ENCODE data around the gene PEX26. TPM values are rescaled to one million over a fixed set of nuclear protein-coding genes. Genes with fewer than 3 reads are reported as not detected.
"Not testable (repeated sequence)": the region's sequence is repeated elsewhere in the genome, so short reads cannot be mapped to it uniquely, and the experiment has no call there.

Gene PEX26
- total RNA-seq, 2 experiments from 2014 or later = 56.3 to 56.8 TPM

GRCh38 chr22:18106550-18107341 lies 29.0 kb downstream of the PEX26 start:
- H3K4me1 Mint-ChIP-seq (ENCODE audit: low read depth) = peaks cover 61% of the 10 kb centered on the region
- intact Hi-C loops (cut with micrococcal nuclease) = loop anchor here (1.0 to 5.0 kb wide), 4 partner anchors 10 to 339 kb away; partner anchors contain the start of genes PEX26 and USP18
- H3K36me3 Mint-ChIP-seq = peaks cover 44% of the 10 kb centered on the region
- peaks cover 38% of the 10 kb centered on the region for H3K9me3 Mint-ChIP-seq
- POLR2A ChIA-PET = interaction anchor here (0.9 to 2.0 kb wide), 7 partner anchors 9 to 43 kb away, joined by 3 to 12 read pairs (median 5); partner anchors contain the start of genes PEX26 and USP18
- not testable (repeated sequence) for H3K4me3 Mint-ChIP-seq
- peaks cover 20% of the 10 kb centered on the region for H3K27me3 Mint-ChIP-seq
- peak overlapping the region; percentile 82 for H3K27ac Mint-ChIP-seq
- DNase-seq = peak; percentile 77
- CTCF ChIA-PET = interaction anchor here (0.7 to 1.5 kb wide), 7 partner anchors 9 to 300 kb away, joined by 3 to 5 read pairs (median 3); partner anchors contain the start of gene PEX26

- H3K27ac Mint-ChIP-seq = peak overlapping the region; percentile 28
- CTCF ChIA-PET = interaction anchor here (1.0 kb wide), 1 partner anchor 32 kb away, joined by 5 read pairs; no protein-coding TSS in a partner anchor
Observed at GRCh38 chr22:18108187-18108586, 30.4 kb downstream of the PEX26 start.

GRCh38 chr22:18109410-18110193 lies 31.8 kb downstream of the PEX26 start:
- CTCF ChIA-PET = interaction anchor here (1.5 to 1.9 kb wide), 2 partner anchors 33 to 47 kb away, joined by 4 to 11 read pairs; partner anchors contain the start of gene PEX26
- H3K27ac Mint-ChIP-seq = no peak overlapping the region
- intact Hi-C loops (cut with micrococcal nuclease) = loop anchor here (5.0 kb wide), 1 partner anchor 342 kb away; no protein-coding TSS in a partner anchor
- H3K27me3 Mint-ChIP-seq = peaks cover 22% of the 10 kb centered on the region
- POLR2A ChIA-PET = interaction anchor here (1.0 to 1.9 kb wide), 2 partner anchors 15 to 40 kb away, joined by 3 to 5 read pairs; partner anchors contain the start of gene USP18
- H3K9me3 Mint-ChIP-seq = peaks cover 34% of the 10 kb centered on the region
- H3K4me1 Mint-ChIP-seq (ENCODE audit: low read depth) = peaks cover 52% of the 10 kb centered on the region
- no peak for DNase-seq
- peak overlapping the region; percentile 56 for H3K4me3 Mint-ChIP-seq
- peaks cover 25% of the 10 kb centered on the region for H3K36me3 Mint-ChIP-seq

More at GRCh38 chr22:18108187-18108586, 30.4 kb downstream of the PEX26 start:
- H3K27me3 Mint-ChIP-seq = peaks cover 22% of the 10 kb centered on the region
- intact Hi-C loops (cut with micrococcal nuclease) = loop anchor here (5.0 kb wide), 1 partner anchor 341 kb away; no protein-coding TSS in a partner anchor
- DNase-seq = no peak
- peaks cover 38% of the 10 kb centered on the region for H3K9me3 Mint-ChIP-seq
- POLR2A ChIA-PET = interaction anchor here (0.6 to 1.9 kb wide), 2 partner anchors 41 to 402 kb away, joined by 3 to 5 read pairs; partner anchors contain the start of gene USP18
- H3K36me3 Mint-ChIP-seq = peaks cover 35% of the 10 kb centered on the region
- peaks cover 55% of the 10 kb centered on the region for H3K4me1 Mint-ChIP-seq (ENCODE audit: low read depth)
- no peak overlapping the region for H3K4me3 Mint-ChIP-seq

DNA sequence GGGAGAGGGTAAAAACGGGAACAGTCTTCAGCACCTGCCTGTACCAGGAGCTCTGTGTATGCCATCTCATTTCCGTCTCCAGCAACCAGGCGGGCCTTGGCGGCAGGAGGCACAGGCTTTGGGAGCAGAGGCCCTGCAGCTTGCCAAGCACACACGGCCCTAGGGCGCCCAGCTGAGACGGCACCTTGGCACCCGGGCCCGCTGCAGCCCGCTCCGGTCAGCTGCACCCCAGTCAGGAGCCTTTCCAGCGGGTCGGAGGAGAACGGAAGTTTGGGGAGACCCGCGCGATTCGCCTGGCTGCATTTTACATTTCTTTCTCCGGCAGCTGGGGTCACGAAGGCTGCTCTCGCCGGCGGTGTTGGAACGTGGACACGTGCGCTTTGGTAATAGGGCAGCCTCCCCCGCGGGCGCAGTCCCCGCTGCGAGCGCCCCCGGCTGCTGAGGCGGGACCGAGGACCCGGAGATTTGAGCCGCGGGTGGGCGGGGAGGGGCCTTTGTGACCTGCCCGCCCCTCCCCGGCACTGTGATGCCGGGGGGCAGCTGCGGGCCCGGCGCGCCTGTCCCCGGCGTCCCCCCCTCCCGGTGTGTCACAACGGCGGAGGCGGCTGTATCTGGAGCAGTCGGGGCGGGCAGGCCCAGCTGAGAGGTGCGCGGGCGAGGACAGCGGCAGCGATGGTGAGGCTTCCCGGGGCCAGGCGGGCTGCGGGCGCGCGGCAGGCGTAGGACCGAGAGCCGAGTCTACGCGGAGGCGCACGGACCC lies 32.6 kb downstream of the PEX26 start, which contains the start of gene TUBA8:
Gene TUBA8, plus strand, starts transcription at position 616 of the 760 bp plus-strand sequence. Its CDS starts 57 bp downstream, at position 673.
- CTCF ChIA-PET = interaction anchor here (1.1 to 1.9 kb wide), 3 partner anchors 10 to 46 kb away, joined by 4 to 11 read pairs (median 4); partner anchors contain the start of gene PEX26
- peak within 1 kb of the TSS; percentile 61 for H3K4me3 Mint-ChIP-seq
- H3K27ac Mint-ChIP-seq = no peak within 1 kb of the TSS
- intact Hi-C loops (cut with micrococcal nuclease) = no loop called here
- POLR2A ChIA-PET = no interaction called here
- H3K4me1 Mint-ChIP-seq (ENCODE audit: low read depth) = peaks cover 46% of the 10 kb centered on the region
- H3K9me3 Mint-ChIP-seq = peaks cover 29% of the 10 kb centered on the region
- DNase-seq = peak; percentile 59
- H3K27me3 Mint-ChIP-seq = peaks cover 22% of the 10 kb centered on the region
- peaks cover 20% of the 10 kb centered on the region for H3K36me3 Mint-ChIP-seq

- peak overlapping the region; percentile 61 for H3K4me3 Mint-ChIP-seq
- H3K27me3 Mint-ChIP-seq = peaks cover 22% of the 10 kb centered on the region
Observed at GRCh38 chr22:18110954-18111758, 33.4 kb downstream of the PEX26 start.

GRCh38 chr22:18111759-18112330 lies 34.1 kb downstream of the PEX26 start:
- peaks cover 35% of the 10 kb centered on the region for H3K4me1 Mint-ChIP-seq (ENCODE audit: low read depth)
- H3K4me3 Mint-ChIP-seq = no peak overlapping the region
- intact Hi-C loops (cut with micrococcal nuclease) = no loop called here
- CTCF ChIA-PET = no interaction called here
- POLR2A ChIA-PET = no interaction called here
- H3K36me3 Mint-ChIP-seq = peaks cover 10% of the 10 kb centered on the region
- H3K9me3 Mint-ChIP-seq = peaks cover 16% of the 10 kb centered on the region
- no peak for DNase-seq
- peaks cover 22% of the 10 kb centered on the region for H3K27me3 Mint-ChIP-seq
- no peak overlapping the region for H3K27ac Mint-ChIP-seq

More at GRCh38 chr22:18110954-18111758, 33.4 kb downstream of the PEX26 start:
- Mint-ChIP-seq H3K27ac (no peak overlapping the region), H3K9me3 (peaks cover 21% of the 10 kb centered on the region), H3K4me1 (ENCODE audit: low read depth) (peaks cover 39% of the 10 kb centered on the region), H3K36me3 (peaks cover 13% of the 10 kb centered on the region)
- intact Hi-C loops (cut with micrococcal nuclease) = no loop called here
- no peak for DNase-seq
- POLR2A ChIA-PET = no interaction called here
- CTCF ChIA-PET = interaction anchor here (1.1 to 1.9 kb wide), 3 partner anchors 11 to 45 kb away, joined by 4 to 11 read pairs (median 4); partner anchors contain the start of gene PEX26

DNA sequence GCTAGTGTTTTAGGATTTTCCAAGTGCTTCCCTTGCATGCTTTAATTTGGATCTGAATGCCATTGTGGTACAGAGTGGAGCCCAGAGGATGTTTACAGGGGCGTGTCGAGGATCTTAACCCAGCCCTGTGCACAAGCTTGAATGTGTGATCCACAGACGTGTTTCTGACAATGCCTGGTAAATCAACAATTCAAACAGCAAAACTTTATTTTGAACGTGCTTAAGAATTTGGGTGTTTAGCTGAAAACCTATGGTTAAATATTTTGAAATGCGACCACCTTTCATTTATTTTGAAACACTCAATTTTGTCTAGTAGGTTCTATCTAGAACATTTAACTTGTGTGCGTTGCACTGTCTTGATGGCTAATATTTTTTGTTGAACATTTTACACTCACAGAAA lies 34.6 kb downstream of the PEX26 start:
- CTCF ChIA-PET = no interaction called here
- H3K4me3 Mint-ChIP-seq = no peak overlapping the region
- H3K36me3 Mint-ChIP-seq = peaks cover 5% of the 10 kb centered on the region
- H3K27ac Mint-ChIP-seq = no peak overlapping the region
- intact Hi-C loops (cut with micrococcal nuclease) = no loop called here
- no peak for DNase-seq
- peaks cover 30% of the 10 kb centered on the region for H3K4me1 Mint-ChIP-seq (ENCODE audit: low read depth)
- POLR2A ChIA-PET = no interaction called here
- peaks cover 11% of the 10 kb centered on the region for H3K9me3 Mint-ChIP-seq
- peaks cover 19% of the 10 kb centered on the region for H3K27me3 Mint-ChIP-seq

GRCh38 chr22:18113680-18114394 lies 36.0 kb downstream of the PEX26 start:
- peaks cover 25% of the 10 kb centered on the region for H3K4me1 Mint-ChIP-seq (ENCODE audit: low read depth)
- peaks cover 16% of the 10 kb centered on the region for H3K27me3 Mint-ChIP-seq
- no peak overlapping the region for H3K27ac Mint-ChIP-seq
- POLR2A ChIA-PET = no interaction called here
- no peaks in the 10 kb centered on the region for H3K36me3 Mint-ChIP-seq
- intact Hi-C loops (cut with micrococcal nuclease) = no loop called here
- H3K9me3 Mint-ChIP-seq = no peaks in the 10 kb centered on the region
- no peak for DNase-seq
- CTCF ChIA-PET = no interaction called here
- H3K4me3 Mint-ChIP-seq = no peak overlapping the region

DNA sequence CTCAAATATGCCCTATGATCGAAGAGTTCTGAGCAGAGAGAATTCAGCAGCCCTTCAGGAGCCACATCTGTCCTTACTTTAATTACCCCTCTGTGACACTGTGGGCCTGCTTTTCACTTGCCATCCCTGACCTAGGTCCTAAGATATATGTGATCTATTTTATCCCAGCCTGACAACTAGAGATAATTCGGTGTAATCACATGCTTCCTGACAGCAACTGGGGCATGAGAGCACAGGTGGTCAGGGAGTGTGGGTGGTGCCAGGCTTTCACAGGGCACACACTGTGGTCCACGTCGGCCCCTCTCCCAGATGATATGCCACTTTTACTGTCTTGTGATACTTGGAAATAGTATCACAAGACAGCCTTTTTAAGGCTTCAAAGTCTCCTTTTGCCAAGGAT lies 36.7 kb downstream of the PEX26 start:
- DNase-seq = no peak
- H3K27ac Mint-ChIP-seq = no peak overlapping the region
- CTCF ChIA-PET = no interaction called here
- H3K9me3 Mint-ChIP-seq = no peaks in the 10 kb centered on the region
- no peak overlapping the region for H3K4me3 Mint-ChIP-seq
- intact Hi-C loops (cut with micrococcal nuclease) = no loop called here
- H3K27me3 Mint-ChIP-seq = peaks cover 12% of the 10 kb centered on the region
- H3K36me3 Mint-ChIP-seq = no peaks in the 10 kb centered on the region
- peaks cover 23% of the 10 kb centered on the region for H3K4me1 Mint-ChIP-seq (ENCODE audit: low read depth)
- POLR2A ChIA-PET = no interaction called here

Measured in activated CD4-positive, alpha-beta memory T cell treated with anti-CD3 and anti-CD28 coated beads for 36 hours (primary cell).